Keratinocyte (primary cell): Measurements from ENCODE around the gene KLHL29.

ENCODE experiments used
- CTCF ChIP-seq, 3 experiments: IDR thresholded peaks in 1 of 3; conservative IDR thresholded peaks in 1 of 3; optimal IDR thresholded peaks in 1 of 3; 2 replicates in 2 of 3; 3 replicates in 1 of 3; pipeline versions ENCODE3 to v1.5.1; 2011; ENCODE audit warnings: low read length in 3 of 3, mild to moderate bottlenecking in 3 of 3, moderate library complexity in 2 of 3, control low read depth in 1 of 3, inconsistent platforms in 1 of 3; ENCODE audit not compliant: insufficient read depth in 2 of 3; ENCODE audit errors: extremely low read depth in 1 of 3
- EZH2 ChIP-seq: IDR thresholded peaks from one replicate; pipeline ENCODE4 v1.6.1; 2012; ENCODE audit warnings: inconsistent platforms, mild to moderate bottlenecking, low read length, moderate library complexity

DNA sequence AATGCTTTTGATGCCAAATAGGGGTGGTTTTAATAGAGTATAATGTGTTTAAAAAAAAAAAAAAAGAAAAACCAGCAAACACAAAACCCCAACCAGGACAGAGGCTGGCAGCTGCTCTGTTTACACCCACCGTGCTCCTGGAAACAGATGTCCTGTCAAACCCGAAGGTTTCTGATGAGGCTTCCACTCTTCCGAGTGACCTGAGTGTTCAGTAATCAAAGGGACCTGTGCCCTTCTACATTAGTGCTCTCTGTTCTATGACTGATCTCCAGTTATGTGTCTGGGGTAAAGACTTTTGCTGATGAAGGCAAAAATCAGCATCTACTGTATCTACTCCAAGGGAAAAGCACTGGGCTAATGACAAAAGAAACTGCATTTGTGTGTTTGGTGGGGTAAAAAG is 3.5 kb upstream of the KLHL29 start:
- no peak for TF ChIP-seq CTCF (optimal IDR thresholded peaks at IDR 0.05 in 1 of 3, IDR thresholded peaks at IDR 0.05 in 1 of 3, conservative IDR thresholded peaks at IDR 0.05 in 1 of 3; ENCODE audit: extremely low read depth in 1 of 3, insufficient read depth in 2 of 3, low read length in 3 of 3)
- no peak for TF ChIP-seq EZH2
